Measurements from ENCODE around the gene RELT.
A peak's percentile ranks its signal among the peaks of the same experiment; 100 is the strongest.

Gene RELT

GRCh38 chr11:73348838-73349237, 27.4 kb upstream of the RELT start:
- no peak for DNase-seq

GRCh38 chr11:73349633-73350032, 26.6 kb upstream of the RELT start:
- DNase-seq = no peak

- peak; percentile 76 for DNase-seq
Measured at GRCh38 chr11:73350908-73351636, 25.1 kb upstream of the RELT start.

- DNase-seq = no peak
Measured at GRCh38 chr11:73353422-73353821, 22.8 kb upstream of the RELT start.

GRCh38 chr11:73355109-73355508, 21.1 kb upstream of the RELT start:
- no peak for DNase-seq

- no peak for DNase-seq
Measured at GRCh38 chr11:73356979-73357860, 19.0 kb upstream of the RELT start.

GRCh38 chr11:73358071-73358470, 18.1 kb upstream of the RELT start:
- no peak for DNase-seq

GRCh38 chr11:73359341-73359740, 16.9 kb upstream of the RELT start:
- DNase-seq = no peak

GRCh38 chr11:73359930-73360742, 16.1 kb upstream of the RELT start:
- peak; percentile 61 for DNase-seq

- DNase-seq = no peak
Measured at GRCh38 chr11:73360743-73361369, 15.3 kb upstream of the RELT start.

- no peak for DNase-seq
Measured at GRCh38 chr11:73361953-73362776, 14.0 kb upstream of the RELT start.

- no peak for DNase-seq
Measured at GRCh38 chr11:73363147-73363546, 13.1 kb upstream of the RELT start.

- no peak for DNase-seq
Measured at GRCh38 chr11:73365352-73366264, 10.6 kb upstream of the RELT start.

- DNase-seq = no peak
Measured at GRCh38 chr11:73366265-73366610, 10.0 kb upstream of the RELT start.

- no peak for DNase-seq
Measured at GRCh38 chr11:73366953-73367352, 9.2 kb upstream of the RELT start.

GRCh38 chr11:73367482-73368024, 8.6 kb upstream of the RELT start:
- no peak for DNase-seq

- DNase-seq = no peak
Measured at GRCh38 chr11:73372375-73372993, 3.7 kb upstream of the RELT start.

GRCh38 chr11:73374151-73374550, 2.0 kb upstream of the RELT start:
- DNase-seq = no peak

GRCh38 chr11:73375830-73376159, 404 bp upstream of the RELT start:
- no peak for DNase-seq
